HepG2 (cell line): ENCODE results near the gene FNDC10. TPM values are rescaled to one million over a fixed set of nuclear protein-coding genes. Genes with fewer than 3 reads are reported as not detected.

Experiments
- AGO2 ChIP-seq: fragments of 200-400 bp; formaldehyde crosslinking; optimal IDR thresholded peaks from 2 replicates; pipeline ENCODE3; 2017; ENCODE audit warnings: mild to moderate bottlenecking, low read depth, low read length, moderate library complexity
- CBX1 ChIP-seq: IDR thresholded peaks from one replicate; pipeline ENCODE4 v1.6.1; 2016; ENCODE audit warnings: antibody characterized with exemption, low read depth
- CENPT ChIP-seq: sonication (generic); formaldehyde crosslinking; IDR thresholded peaks from 2 replicates; pipeline ENCODE4 v1.8.0; 2022; ENCODE audit warnings: low read depth, mild to moderate bottlenecking, moderate library complexity, missing genetic modification reagents
- DNMT1 ChIP-seq: sonication (generic); formaldehyde crosslinking; IDR thresholded peaks from 2 replicates; pipeline ENCODE4 v1.5.1; 2020; ENCODE audit warnings: mild to moderate bottlenecking, missing genetic modification reagents
- FOXJ3 ChIP-seq: sonication (generic); formaldehyde crosslinking; IDR thresholded peaks from 2 replicates; pipeline ENCODE4 v1.4.0; 2020; ENCODE audit warnings: missing genetic modification reagents, mild to moderate bottlenecking, borderline replicate concordance
- NBN ChIP-seq: fragments of 450-650 bp; conservative IDR thresholded peaks from 2 replicates; pipeline ENCODE4 v1.6.1; 2017
- NCOA5 ChIP-seq: sonication (generic); formaldehyde crosslinking; IDR thresholded peaks from 2 replicates; pipeline ENCODE4 v1.4.0; 2020; ENCODE audit warnings: missing genetic modification reagents
- RBAK ChIP-seq: sonication (generic); formaldehyde crosslinking; IDR thresholded peaks from 2 replicates; pipeline ENCODE4 v1.5.1; 2020; ENCODE audit warnings: mild to moderate bottlenecking, missing genetic modification reagents
- RNF2 ChIP-seq: fragments of 450-650 bp; conservative IDR thresholded peaks from 2 replicates; pipeline ENCODE4 v1.6.1; 2016; ENCODE audit warnings: low read depth
- RORA ChIP-seq: sonication (generic); formaldehyde crosslinking; IDR thresholded peaks from 2 replicates; pipeline ENCODE4 v1.5.0; 2020; ENCODE audit warnings: mild to moderate bottlenecking, missing genetic modification reagents, moderate library complexity
- SAP130 ChIP-seq: IDR thresholded peaks from 2 replicates; pipeline ENCODE4 v1.6.1; 2016; ENCODE audit warnings: low read depth
- SP1 ChIP-seq, 2 experiments: fragments of 450-650 bp in 1 of 2; sonication (generic) in 1 of 2; formaldehyde crosslinking in 1 of 2; IDR thresholded peaks; 2 replicates each; pipeline versions ENCODE4 v1.4.0 to v1.6.1; 2016 to 2020; ENCODE audit warnings: missing genetic modification reagents in 1 of 2
- SRF ChIP-seq: IDR thresholded peaks from 2 replicates; pipeline ENCODE4 v1.6.1; 2011; ENCODE audit warnings: mild to moderate bottlenecking, low read depth, low read length, moderate library complexity
- TAF1 ChIP-seq: sonication (generic); formaldehyde crosslinking; IDR thresholded peaks from 2 replicates; pipeline ENCODE4 v1.4.0; 2020; ENCODE audit warnings: missing genetic modification reagents
- XBP1 ChIP-seq: sonication (generic); formaldehyde crosslinking; IDR thresholded peaks from 2 replicates; pipeline ENCODE4 v1.5.0; 2020; ENCODE audit warnings: missing genetic modification reagents
- ZNF333 ChIP-seq: sonication (generic); formaldehyde crosslinking; IDR thresholded peaks from 2 replicates; pipeline ENCODE4 v1.4.0; 2020; ENCODE audit warnings: mild to moderate bottlenecking, missing genetic modification reagents, borderline replicate concordance
- ZNF709 ChIP-seq: sonication (generic); formaldehyde crosslinking; IDR thresholded peaks from 2 replicates; pipeline ENCODE4 v1.5.0; 2020; ENCODE audit warnings: mild to moderate bottlenecking, missing genetic modification reagents
- ZNF776 ChIP-seq: sonication (generic); formaldehyde crosslinking; IDR thresholded peaks from 2 replicates; pipeline ENCODE4 v1.4.0; 2020; ENCODE audit warnings: mild to moderate bottlenecking, missing genetic modification reagents
- polyA plus RNA-seq, 8 experiments: library from polyadenylated mRNA; depleted of rRNA in 3 of 8; stranded (reverse) in 7 of 8; unstranded in 1 of 8; fragments of >200 nt; fragmentation: Illumina TruSeq in 4 of 8; extraction: Trizol in 4 of 8; gene quantifications; 2 replicates each; pipeline versions ENCODE4 v1.2.1 to v1.2.3, GENCODE V29; 2011 to 2016; ENCODE audit warnings: low read depth in 4 of 8, missing spikeins in 1 of 8, mixed read lengths in 1 of 8; ENCODE audit not compliant: insufficient read depth in 1 of 8
- total RNA-seq, 5 experiments: library from RNA; depleted of rRNA; stranded (reverse); fragments of >200 nt; fragmentation: Illumina TruSeq; extraction: Trizol; gene quantifications; 2 replicates each; pipeline ENCODE4 v1.2.3, GENCODE V29; 2016; ENCODE audit warnings: low read depth in 1 of 5
- TF ChIP-seq, protein P1 (sequence below): sonication (generic); formaldehyde crosslinking; IDR thresholded peaks from 2 replicates; pipeline ENCODE4; 2020; ENCODE audit warnings: missing genetic modification reagents, mild to moderate bottlenecking, borderline replicate concordance
- TF ChIP-seq, protein P2 (sequence below): sonication (generic); formaldehyde crosslinking; IDR thresholded peaks from 2 replicates; pipeline ENCODE4 v1.4.0; 2020; ENCODE audit warnings: missing genetic modification reagents
- TF ChIP-seq, protein P3 (sequence below): sonication (generic); formaldehyde crosslinking; IDR thresholded peaks from 2 replicates; pipeline ENCODE4 v1.5.1; 2020; ENCODE audit warnings: missing genetic modification reagents, mild to moderate bottlenecking, borderline replicate concordance
- TF ChIP-seq, protein P4 (sequence below): sonication (generic); formaldehyde crosslinking; IDR thresholded peaks from 2 replicates; pipeline ENCODE4 v1.4.0; 2020; ENCODE audit warnings: missing genetic modification reagents

FNDC10 gene
- total and polyA plus RNA-seq, 2 of the 13 experiments (the other 11 are each of a cell fraction or from before 2014, with no cell fraction given): 2.2 to 2.5 TPM

DNA sequence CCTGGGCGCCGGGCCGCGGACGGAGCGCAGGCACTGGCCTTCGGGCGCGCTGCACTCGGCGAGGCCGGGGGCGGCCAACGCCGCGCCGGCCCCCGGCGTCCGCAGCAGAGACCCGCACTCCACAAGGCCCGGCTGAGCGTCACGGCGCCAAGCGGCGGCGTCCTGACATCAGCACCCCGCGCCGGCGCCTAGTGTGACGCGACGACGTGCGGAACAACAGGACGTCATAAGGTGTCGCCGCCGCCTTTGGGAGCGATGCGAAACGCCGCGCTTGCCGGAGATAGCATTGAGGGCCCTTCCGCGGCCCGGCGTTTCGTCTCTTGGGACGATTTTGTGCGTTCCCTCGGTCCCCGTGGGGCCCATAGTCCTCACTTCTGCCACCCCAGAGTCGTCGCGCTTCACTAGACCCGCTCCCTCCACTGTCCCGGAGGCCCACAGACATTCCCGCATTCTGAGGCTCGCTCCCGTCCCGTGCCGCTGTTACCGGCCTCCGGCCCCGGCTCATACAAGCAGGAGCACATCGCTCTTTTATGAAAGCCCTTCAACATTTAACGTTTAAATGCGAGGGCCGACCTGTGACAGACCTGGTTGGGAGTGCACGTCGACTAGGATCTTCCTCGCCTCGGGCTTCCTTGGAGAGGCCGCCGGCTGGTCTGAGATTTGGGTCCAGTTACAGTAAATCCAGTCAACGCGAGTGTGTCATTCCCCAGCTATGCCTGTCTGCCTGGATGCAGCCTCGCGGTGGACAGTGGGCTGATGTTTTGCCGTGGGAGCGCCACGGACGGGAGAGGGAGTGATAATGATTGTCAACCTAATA lies 25.0 kb downstream of the FNDC10 start, which contains the start of gene SSU72 (continued):
- TF ChIP-seq, protein P1, sequence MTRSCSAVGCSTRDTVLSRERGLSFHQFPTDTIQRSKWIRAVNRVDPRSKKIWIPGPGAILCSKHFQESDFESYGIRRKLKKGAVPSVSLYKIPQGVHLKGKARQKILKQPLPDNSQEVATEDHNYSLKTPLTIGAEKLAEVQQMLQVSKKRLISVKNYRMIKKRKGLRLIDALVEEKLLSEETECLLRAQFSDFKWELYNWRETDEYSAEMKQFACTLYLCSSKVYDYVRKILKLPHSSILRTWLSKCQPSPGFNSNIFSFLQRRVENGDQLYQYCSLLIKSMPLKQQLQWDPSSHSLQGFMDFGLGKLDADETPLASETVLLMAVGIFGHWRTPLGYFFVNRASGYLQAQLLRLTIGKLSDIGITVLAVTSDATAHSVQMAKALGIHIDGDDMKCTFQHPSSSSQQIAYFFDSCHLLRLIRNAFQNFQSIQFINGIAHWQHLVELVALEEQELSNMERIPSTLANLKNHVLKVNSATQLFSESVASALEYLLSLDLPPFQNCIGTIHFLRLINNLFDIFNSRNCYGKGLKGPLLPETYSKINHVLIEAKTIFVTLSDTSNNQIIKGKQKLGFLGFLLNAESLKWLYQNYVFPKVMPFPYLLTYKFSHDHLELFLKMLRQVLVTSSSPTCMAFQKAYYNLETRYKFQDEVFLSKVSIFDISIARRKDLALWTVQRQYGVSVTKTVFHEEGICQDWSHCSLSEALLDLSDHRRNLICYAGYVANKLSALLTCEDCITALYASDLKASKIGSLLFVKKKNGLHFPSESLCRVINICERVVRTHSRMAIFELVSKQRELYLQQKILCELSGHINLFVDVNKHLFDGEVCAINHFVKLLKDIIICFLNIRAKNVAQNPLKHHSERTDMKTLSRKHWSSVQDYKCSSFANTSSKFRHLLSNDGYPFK (CRISPR knock-in tag): peak; percentile 24; the same call in 1 of the 2 replicates
- TF ChIP-seq RNF2 (no peak), XBP1 (CRISPR knock-in tag) (no peak), RBAK (CRISPR knock-in tag) (no peak), CBX1 (no peak), SAP130 (CRISPR knock-in tag) (peak; percentile 90), ZNF709 (CRISPR knock-in tag) (peak; percentile 20; the same call in 1 of the 2 replicates), ZNF333 (CRISPR knock-in tag) (peak; percentile 38; the same call in 1 of the 2 replicates), NCOA5 (no peak), RORA (CRISPR knock-in tag) (no peak), FOXJ3 (no peak), SRF (peak; percentile 86), CENPT (CRISPR knock-in tag) (no peak), AGO2 (no peak), NBN (no peak), SP1 (IDR thresholded peaks at IDR 0.05) (no peak), SP1 (CRISPR knock-in tag; IDR thresholded peaks at IDR 0.05) (peak; percentile 71), TAF1 (CRISPR knock-in tag) (peak; percentile 86), DNMT1 (CRISPR knock-in tag) (no peak), ZNF776 (CRISPR knock-in tag) (0 out of 2 replicates have a peak, but pooled peaks have one; percentile 17)
- TF ChIP-seq, protein P2, sequence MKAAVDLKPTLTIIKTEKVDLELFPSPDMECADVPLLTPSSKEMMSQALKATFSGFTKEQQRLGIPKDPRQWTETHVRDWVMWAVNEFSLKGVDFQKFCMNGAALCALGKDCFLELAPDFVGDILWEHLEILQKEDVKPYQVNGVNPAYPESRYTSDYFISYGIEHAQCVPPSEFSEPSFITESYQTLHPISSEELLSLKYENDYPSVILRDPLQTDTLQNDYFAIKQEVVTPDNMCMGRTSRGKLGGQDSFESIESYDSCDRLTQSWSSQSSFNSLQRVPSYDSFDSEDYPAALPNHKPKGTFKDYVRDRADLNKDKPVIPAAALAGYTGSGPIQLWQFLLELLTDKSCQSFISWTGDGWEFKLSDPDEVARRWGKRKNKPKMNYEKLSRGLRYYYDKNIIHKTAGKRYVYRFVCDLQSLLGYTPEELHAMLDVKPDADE (CRISPR knock-in tag): no peak
- TF ChIP-seq, protein P3, sequence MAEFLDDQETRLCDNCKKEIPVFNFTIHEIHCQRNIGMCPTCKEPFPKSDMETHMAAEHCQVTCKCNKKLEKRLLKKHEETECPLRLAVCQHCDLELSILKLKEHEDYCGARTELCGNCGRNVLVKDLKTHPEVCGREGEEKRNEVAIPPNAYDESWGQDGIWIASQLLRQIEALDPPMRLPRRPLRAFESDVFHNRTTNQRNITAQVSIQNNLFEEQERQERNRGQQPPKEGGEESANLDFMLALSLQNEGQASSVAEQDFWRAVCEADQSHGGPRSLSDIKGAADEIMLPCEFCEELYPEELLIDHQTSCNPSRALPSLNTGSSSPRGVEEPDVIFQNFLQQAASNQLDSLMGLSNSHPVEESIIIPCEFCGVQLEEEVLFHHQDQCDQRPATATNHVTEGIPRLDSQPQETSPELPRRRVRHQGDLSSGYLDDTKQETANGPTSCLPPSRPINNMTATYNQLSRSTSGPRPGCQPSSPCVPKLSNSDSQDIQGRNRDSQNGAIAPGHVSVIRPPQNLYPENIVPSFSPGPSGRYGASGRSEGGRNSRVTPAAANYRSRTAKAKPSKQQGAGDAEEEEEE (CRISPR knock-in tag): no peak
- TF ChIP-seq, protein P4, sequence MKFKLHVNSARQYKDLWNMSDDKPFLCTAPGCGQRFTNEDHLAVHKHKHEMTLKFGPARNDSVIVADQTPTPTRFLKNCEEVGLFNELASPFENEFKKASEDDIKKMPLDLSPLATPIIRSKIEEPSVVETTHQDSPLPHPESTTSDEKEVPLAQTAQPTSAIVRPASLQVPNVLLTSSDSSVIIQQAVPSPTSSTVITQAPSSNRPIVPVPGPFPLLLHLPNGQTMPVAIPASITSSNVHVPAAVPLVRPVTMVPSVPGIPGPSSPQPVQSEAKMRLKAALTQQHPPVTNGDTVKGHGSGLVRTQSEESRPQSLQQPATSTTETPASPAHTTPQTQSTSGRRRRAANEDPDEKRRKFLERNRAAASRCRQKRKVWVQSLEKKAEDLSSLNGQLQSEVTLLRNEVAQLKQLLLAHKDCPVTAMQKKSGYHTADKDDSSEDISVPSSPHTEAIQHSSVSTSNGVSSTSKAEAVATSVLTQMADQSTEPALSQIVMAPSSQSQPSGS (CRISPR knock-in tag): peak; percentile 75; the same call in 1 of the 2 replicates
